K562 (cell line): ENCODE data around the gene TMEM217. TPM values are rescaled to one million over a fixed set of nuclear protein-coding genes. Genes with fewer than 3 reads are reported as not detected.

Experiments
- CHD1 ChIP-seq: fragments of 200-600 bp; sonication (generic); IDR thresholded peaks from one replicate; pipeline ENCODE4 v1.6.1; 2012; ENCODE audit warnings: mild to moderate bottlenecking, moderate library complexity, low read length, inconsistent platforms
- CREM ChIP-seq: IDR thresholded peaks from 2 replicates; pipeline ENCODE4 v1.6.1; 2014; ENCODE audit warnings: antibody characterized with exemption, low read depth
- CTCFL ChIP-seq: IDR thresholded peaks from 2 replicates; pipeline ENCODE4 v1.6.1; 2011; ENCODE audit warnings: borderline replicate concordance, low read depth, mild to moderate bottlenecking, moderate library complexity, low read length; ENCODE audit not compliant: insufficient read depth, poor library complexity, severe bottlenecking
- HMG20A ChIP-seq: fragments of 450-650 bp; formaldehyde crosslinking; conservative IDR thresholded peaks from 2 replicates; pipeline ENCODE4 v1.4.0; 2020; ENCODE audit warnings: mild to moderate bottlenecking, mixed read lengths
- MTF1 ChIP-seq: fragments of 250-450 bp; sonication (Bioruptor Pico); IDR thresholded peaks from 2 replicates; pipeline ENCODE4 v1.9.0; 2021; ENCODE audit warnings: moderate library complexity, mild to moderate bottlenecking, inconsistent platforms, borderline replicate concordance
- NFIX ChIP-seq: fragments of 250-450 bp; sonication (Bioruptor Pico); IDR thresholded peaks from 2 replicates; pipeline ENCODE4 v1.4.0; 2020; ENCODE audit warnings: low read depth, mild to moderate bottlenecking, moderate library complexity
- PCBP2 ChIP-seq: fragments of 200-400 bp; formaldehyde crosslinking; IDR thresholded peaks from 2 replicates; pipeline ENCODE4 v1.6.1; 2018; ENCODE audit warnings: low read length, low read depth, mild to moderate bottlenecking, moderate library complexity; ENCODE audit not compliant: poor library complexity, severe bottlenecking
- POLR2AphosphoS5 ChIP-seq: IDR thresholded peaks from 2 replicates; pipeline ENCODE4 v1.6.1; 2011; ENCODE audit warnings: mild to moderate bottlenecking, low read depth, low read length, moderate library complexity; ENCODE audit not compliant: control insufficient read depth, insufficient read depth
- PTBP1 ChIP-seq: fragments of 200-400 bp; formaldehyde crosslinking; IDR thresholded peaks from 2 replicates; pipeline ENCODE4 v1.6.1; 2017; ENCODE audit warnings: low read depth, low read length
- PYGO2 ChIP-seq: fragments of 450-650 bp; IDR thresholded peaks from 2 replicates; pipeline ENCODE4 v1.6.1; 2016; ENCODE audit warnings: mild to moderate bottlenecking, missing genetic modification characterization, moderate library complexity, missing compliant biosample characterization
- RERE ChIP-seq: sonication (generic); formaldehyde crosslinking; IDR thresholded peaks from 2 replicates; pipeline ENCODE4 v1.8.0; 2023; ENCODE audit warnings: missing genetic modification reagents, mild to moderate bottlenecking, borderline replicate concordance
- SIRT6 ChIP-seq: IDR thresholded peaks from one replicate; pipeline ENCODE4 v1.6.1; 2012; ENCODE audit warnings: low read depth, mild to moderate bottlenecking, control low read depth, inconsistent platforms, low read length, moderate library complexity
- ZBTB11 ChIP-seq, 3 experiments: fragments of 200-800 bp in 1 of 3; fragments of 250-450 bp in 1 of 3; fragments of 450-650 bp in 1 of 3; sonication (Bioruptor Pico) in 1 of 3; sonication (Bioruptor generic) in 1 of 3; formaldehyde crosslinking in 1 of 3; IDR thresholded peaks; 2 replicates each; pipeline versions ENCODE4 v1.6.1 to v1.8.0; 2016 to 2022; ENCODE audit warnings: mild to moderate bottlenecking in 2 of 3, missing genetic modification characterization in 2 of 3, missing compliant biosample characterization in 1 of 3, moderate library complexity in 1 of 3
- ZKSCAN8 ChIP-seq: fragments of 200-800 bp; sonication (Bioruptor generic); IDR thresholded peaks from 2 replicates; pipeline ENCODE4 v1.6.1; 2016; ENCODE audit warnings: missing genetic modification characterization, missing compliant biosample characterization
- ZNF316 ChIP-seq: fragments of 450-650 bp; IDR thresholded peaks from 2 replicates; pipeline ENCODE4 v1.6.1; 2016
- polyA plus RNA-seq, 8 experiments: library from polyadenylated mRNA; depleted of rRNA in 4 of 8; stranded (reverse) in 5 of 8; unstranded in 3 of 8; fragments of >200 nt; fragmentation: Nextera tagmentation in 2 of 8; fragmentation: Illumina TruSeq in 1 of 8; extraction: Ambion mirVana in 2 of 8; extraction: Trizol in 1 of 8; gene quantifications; 2 replicates each; pipeline versions ENCODE4 v1.2.1 to v1.2.3, GENCODE V29; 2011 to 2014; ENCODE audit warnings: inconsistent platforms in 1 of 8, missing spikeins in 1 of 8
- total RNA-seq, 7 experiments: library from RNA; depleted of rRNA in 6 of 7; stranded (reverse); fragments of >200 nt in 6 of 7; fragmentation: Illumina TruSeq in 2 of 7; extraction: Trizol in 2 of 7; gene quantifications; 2 replicates each; pipeline versions ENCODE4 v1.2.1 to v1.2.3, GENCODE V29; 2011 to 2021; ENCODE audit warnings: low replicate concordance in 1 of 7

Gene TMEM217
- total and polyA plus RNA-seq, 9 of the 15 experiments (the other 6 are each of a cell fraction or from before 2014, with no cell fraction given) = 1.3 to 8.0 (median 1.9) TPM

GRCh38 chr6:37171970-37172812 lies 85.8 kb downstream of the TMEM217 start (continued):
- no peak for TF ChIP-seq ZBTB11 (CRISPR knock-in tag; IDR thresholded peaks at IDR 0.05)
- no peak for TF ChIP-seq PYGO2 (tag)
- peak; percentile 57 for TF ChIP-seq CTCFL
- TF ChIP-seq CREM = peak; percentile 57
- TF ChIP-seq MTF1 (CRISPR knock-in tag) = no peak
- TF ChIP-seq SIRT6 = peak; percentile 71
- no peak; the same call in 1 of the 2 replicates for TF ChIP-seq ZKSCAN8 (CRISPR knock-in tag)
- TF ChIP-seq NFIX (CRISPR knock-in tag) = no peak
- TF ChIP-seq CHD1 = no peak
- TF ChIP-seq POLR2AphosphoS5 = peak; percentile 76
- 0 out of 2 replicates have a peak, but pooled peaks have one; percentile 32 for TF ChIP-seq PTBP1
- no peak for TF ChIP-seq PCBP2
- no peak for TF ChIP-seq ZNF316
- no peak for TF ChIP-seq HMG20A (CRISPR knock-in tag)
- no peak for TF ChIP-seq RERE (CRISPR knock-in tag)
